Esophagus squamous epithelium (tissue), 4 donors: ENCODE data around the gene SHOC2.

Source experiments
- POLR2A ChIP-seq, 4 donors: fragments of 450-650 bp; IDR thresholded peaks; one replicate each; pipeline ENCODE4 v1.6.1; 2017; ENCODE audit warnings: antibody characterized with exemption in 4 of 4, mild to moderate bottlenecking in 4 of 4, moderate library complexity in 3 of 4
- TF ChIP-seq, protein P1 (sequence below), 6 experiments: fragments of 450-650 bp in 4 of 6; fragments of 200-600 bp in 2 of 6; sonication (generic) in 2 of 6; IDR thresholded peaks; one replicate each; pipeline ENCODE4 v1.5.1; 2016 to 2019; ENCODE audit warnings: antibody characterized with exemption in 6 of 6, mild to moderate bottlenecking in 4 of 6, moderate library complexity in 4 of 6

DNA sequence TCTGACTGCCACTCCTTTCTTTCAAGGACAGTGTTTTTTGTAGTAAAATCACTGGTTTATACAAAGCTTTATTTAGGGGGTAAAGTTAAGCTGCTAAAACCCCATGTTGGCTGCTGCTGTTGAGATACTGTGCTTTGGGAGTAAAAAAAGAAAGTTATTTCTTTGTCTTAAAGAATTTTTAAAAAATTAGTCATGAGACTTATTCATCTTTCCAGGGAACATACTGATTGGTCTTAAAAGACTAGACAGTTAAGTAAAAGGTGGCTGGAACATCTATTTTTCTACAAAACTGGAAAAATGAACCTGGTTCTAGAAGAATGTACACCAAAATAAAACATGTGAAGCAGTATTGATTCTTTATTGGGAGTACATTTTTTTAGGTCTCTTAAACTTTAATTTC lies 21.0 kb upstream of the SHOC2 start:
- TF ChIP-seq, protein P1, sequence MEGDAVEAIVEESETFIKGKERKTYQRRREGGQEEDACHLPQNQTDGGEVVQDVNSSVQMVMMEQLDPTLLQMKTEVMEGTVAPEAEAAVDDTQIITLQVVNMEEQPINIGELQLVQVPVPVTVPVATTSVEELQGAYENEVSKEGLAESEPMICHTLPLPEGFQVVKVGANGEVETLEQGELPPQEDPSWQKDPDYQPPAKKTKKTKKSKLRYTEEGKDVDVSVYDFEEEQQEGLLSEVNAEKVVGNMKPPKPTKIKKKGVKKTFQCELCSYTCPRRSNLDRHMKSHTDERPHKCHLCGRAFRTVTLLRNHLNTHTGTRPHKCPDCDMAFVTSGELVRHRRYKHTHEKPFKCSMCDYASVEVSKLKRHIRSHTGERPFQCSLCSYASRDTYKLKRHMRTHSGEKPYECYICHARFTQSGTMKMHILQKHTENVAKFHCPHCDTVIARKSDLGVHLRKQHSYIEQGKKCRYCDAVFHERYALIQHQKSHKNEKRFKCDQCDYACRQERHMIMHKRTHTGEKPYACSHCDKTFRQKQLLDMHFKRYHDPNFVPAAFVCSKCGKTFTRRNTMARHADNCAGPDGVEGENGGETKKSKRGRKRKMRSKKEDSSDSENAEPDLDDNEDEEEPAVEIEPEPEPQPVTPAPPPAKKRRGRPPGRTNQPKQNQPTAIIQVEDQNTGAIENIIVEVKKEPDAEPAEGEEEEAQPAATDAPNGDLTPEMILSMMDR (IDR thresholded peaks at IDR 0.05), result no peak
- no peak for TF ChIP-seq POLR2A (IDR thresholded peaks at IDR 0.05)
